Fibroblast of villous mesenchyme (primary cell): ENCODE data around the gene FOXF2. TPM values are rescaled to one million over a fixed set of nuclear protein-coding genes. Genes with fewer than 3 reads are reported as not detected.
"Not testable (repeated sequence)": the region's sequence is repeated elsewhere in the genome, so short reads cannot be mapped to it uniquely, and the experiment has no call there.

Experiments used
- DNase-seq: peaks from one replicate; pipeline ENCODE4 v3.0.0-alpha.2; 2010; ENCODE audit warnings: low read depth
- H3K4me3 ChIP-seq: 2 replicates; pipeline ENCODE4 v1.5.1; 2011; ENCODE audit warnings: low read depth, mild to moderate bottlenecking, low read length
- total RNA-seq: library from RNA; depleted of rRNA; stranded (reverse); fragments of >200 nt; gene quantifications from 2 replicates; pipeline ENCODE4 v1.2.3, GENCODE V29; 2012
- TF ChIP-seq, protein P1 (sequence below): IDR thresholded peaks from 2 replicates; pipeline ENCODE4 v1.5.1; 2012; ENCODE audit warnings: low read depth, mild to moderate bottlenecking, low read length; ENCODE audit not compliant: insufficient read depth

Gene FOXF2
- total RNA-seq, 1 donor, result not detected

DNA sequence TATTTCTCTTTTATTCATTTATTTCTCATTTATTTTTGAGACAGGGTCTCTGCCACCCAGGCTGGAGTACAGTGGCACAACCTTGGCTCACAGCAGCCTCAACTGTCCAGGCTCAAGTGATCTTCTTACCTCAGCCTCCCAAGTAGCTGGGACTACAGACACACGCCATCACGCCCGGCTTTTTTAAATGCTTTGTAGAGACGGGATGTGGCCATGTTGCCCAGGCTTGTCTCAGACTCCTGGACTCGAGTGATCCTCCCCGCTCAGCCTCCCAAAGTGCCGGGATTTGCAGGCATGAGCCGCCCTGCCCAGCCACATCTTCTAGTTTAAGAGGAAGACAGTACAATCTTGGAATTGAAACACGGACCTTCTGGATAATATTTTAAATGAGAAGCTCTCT lies 21.6 kb upstream of the FOXF2 start:
- no peak overlapping the region for H3K4me3 ChIP-seq
- no peak for DNase-seq
- TF ChIP-seq, protein P1, sequence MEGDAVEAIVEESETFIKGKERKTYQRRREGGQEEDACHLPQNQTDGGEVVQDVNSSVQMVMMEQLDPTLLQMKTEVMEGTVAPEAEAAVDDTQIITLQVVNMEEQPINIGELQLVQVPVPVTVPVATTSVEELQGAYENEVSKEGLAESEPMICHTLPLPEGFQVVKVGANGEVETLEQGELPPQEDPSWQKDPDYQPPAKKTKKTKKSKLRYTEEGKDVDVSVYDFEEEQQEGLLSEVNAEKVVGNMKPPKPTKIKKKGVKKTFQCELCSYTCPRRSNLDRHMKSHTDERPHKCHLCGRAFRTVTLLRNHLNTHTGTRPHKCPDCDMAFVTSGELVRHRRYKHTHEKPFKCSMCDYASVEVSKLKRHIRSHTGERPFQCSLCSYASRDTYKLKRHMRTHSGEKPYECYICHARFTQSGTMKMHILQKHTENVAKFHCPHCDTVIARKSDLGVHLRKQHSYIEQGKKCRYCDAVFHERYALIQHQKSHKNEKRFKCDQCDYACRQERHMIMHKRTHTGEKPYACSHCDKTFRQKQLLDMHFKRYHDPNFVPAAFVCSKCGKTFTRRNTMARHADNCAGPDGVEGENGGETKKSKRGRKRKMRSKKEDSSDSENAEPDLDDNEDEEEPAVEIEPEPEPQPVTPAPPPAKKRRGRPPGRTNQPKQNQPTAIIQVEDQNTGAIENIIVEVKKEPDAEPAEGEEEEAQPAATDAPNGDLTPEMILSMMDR, result no peak

DNA sequence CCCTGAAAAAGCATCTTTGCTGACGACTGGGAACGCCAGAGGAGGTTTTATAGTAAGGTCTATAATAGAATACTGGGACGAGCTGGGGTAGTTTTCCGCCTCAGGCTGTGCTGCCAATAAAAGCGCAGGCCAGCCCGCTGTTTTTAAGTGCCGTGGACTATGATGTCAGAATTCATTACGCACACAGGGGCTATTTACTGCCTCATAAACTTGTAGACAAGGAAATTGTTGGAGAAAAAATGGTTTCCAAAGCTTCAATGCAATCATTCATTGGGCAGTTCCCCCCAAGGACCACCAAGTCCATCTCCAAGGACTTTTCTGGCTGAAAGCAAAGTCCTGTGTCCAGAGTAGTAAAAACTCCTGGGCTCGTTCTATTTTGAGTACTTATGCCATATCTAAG lies 20.4 kb upstream of the FOXF2 start:
- no peak for DNase-seq
- TF ChIP-seq, protein P1, result no peak
- no peak overlapping the region for H3K4me3 ChIP-seq

DNA sequence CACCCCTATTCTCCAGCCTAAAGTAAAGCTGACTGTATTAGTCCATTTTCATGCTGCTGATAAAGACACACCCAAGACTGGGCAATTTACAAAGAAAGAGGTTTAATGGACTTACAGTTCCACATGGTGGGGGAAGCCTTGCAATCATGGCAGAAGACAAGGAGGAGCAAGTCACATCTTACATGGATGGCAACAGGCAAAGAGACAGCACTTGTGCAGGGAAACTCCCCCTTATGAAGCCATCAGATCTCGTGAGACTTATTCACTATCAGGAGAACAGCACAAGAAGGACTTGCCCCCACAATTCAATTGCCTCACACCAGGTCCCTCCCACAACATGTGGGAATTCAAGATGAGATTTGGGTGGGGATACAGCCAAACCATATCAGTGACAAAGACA lies 19.7 kb upstream of the FOXF2 start:
- H3K4me3 ChIP-seq, DNase-seq: not testable (repeated sequence)

DNA sequence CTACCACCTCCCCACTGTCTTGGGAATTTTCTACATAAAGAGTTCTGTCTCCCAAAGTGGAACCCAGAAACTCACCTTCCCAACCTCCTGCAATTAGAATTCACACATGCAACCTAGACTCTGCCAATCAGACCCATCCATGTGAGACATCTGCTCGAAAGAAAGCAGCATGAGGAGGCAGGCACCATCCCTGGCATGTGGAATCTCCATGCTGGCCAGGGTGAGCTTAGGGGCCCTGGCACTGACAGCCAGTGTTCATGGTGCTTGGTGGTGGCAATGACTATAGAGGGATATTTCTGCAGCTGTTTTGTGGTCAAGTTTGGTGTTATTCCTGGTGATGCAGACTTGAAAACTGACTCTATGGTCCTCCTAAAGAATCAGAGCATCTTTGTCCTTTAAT lies 17.4 kb upstream of the FOXF2 start:
- DNase-seq, result no peak
- TF ChIP-seq, protein P1, result no peak
- H3K4me3 ChIP-seq, result no peak overlapping the region

DNA sequence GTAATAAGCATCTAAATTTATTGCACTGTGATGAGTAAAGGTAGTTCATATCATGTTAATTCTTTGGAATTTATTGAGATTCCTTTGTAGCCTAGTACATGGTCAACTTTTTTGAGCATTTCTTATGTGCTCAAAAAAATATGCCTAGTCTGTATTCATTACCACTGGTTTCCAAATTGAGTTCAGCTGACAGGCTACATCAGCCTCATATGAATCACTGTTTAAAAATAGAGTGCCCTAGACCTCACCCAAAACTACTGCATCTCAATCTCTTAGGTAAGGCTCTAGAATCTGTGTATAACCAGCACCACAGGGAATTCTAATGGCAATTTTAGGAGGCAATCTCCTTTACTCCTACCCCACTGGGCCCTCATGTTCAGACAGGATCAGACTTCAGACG lies 16.7 kb upstream of the FOXF2 start:
- TF ChIP-seq, protein P1, result no peak
- DNase-seq, result no peak
- no peak overlapping the region for H3K4me3 ChIP-seq

DNA sequence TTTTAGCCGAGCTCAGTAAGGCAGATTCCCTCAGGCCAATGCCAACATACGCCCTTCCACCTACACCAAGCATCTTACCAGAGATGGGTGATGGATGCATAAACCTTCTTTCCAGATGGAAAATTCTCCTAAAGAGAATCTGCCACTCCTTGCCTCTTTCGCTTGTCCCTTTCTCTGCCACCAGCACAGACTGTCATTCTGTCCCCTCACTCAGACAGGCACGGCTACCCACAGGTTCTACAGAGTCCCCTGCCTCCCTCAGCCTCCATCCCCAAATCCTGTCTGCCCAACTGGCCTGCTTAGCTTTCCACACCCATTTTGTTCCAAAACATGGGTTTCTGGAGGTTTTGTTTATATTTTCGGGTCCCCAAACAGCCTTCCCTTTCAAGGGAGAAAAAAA lies 12.7 kb upstream of the FOXF2 start:
- TF ChIP-seq, protein P1, result no peak
- DNase-seq, result no peak
- no peak overlapping the region for H3K4me3 ChIP-seq

DNA sequence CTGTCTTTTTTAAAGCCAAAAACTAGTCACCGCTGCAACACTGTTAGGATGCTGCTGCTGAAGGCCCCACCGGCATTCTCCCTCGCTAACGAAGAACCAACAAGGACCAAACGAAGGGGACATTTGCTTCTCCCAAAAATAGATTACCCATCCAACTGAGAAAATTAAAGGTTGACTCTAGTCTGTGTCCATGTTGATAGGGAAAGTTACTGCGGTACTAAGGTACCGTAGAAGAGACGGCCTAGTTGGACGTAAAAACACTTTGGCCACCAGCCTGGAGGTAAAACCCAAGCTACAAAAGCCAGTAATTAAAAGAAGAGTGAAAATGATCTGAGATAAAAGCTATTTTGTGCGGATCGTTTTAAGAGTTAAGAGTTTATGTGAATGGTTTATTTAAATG lies 11.8 kb upstream of the FOXF2 start:
- TF ChIP-seq, protein P1, result no peak
- no peak for DNase-seq
- no peak overlapping the region for H3K4me3 ChIP-seq
